Stimulated activated naive CD8-positive, alpha-beta T cell treated with anti-CD3 and anti-CD28 coated beads, Interleukin-15, Interleukin-2, amounts not matched to agents 100 ng/mL and 50 ng/mL, for 24 hours (primary cell): ENCODE results near the gene PHPT1.
"Not testable (repeated sequence)": the region's sequence is repeated elsewhere in the genome, so short reads cannot be mapped to it uniquely, and the experiment has no call there.

Source experiments
- H3K27ac Mint-ChIP-seq: one replicate; pipeline ENCODE4 v1.8.0; 2021; ENCODE audit warnings: mild to moderate bottlenecking, mixed read lengths
- H3K27me3 Mint-ChIP-seq: one replicate; pipeline ENCODE4 v1.8.0; 2021; ENCODE audit warnings: mixed read lengths
- H3K36me3 Mint-ChIP-seq: one replicate; pipeline ENCODE4 v1.8.0; 2021; ENCODE audit warnings: low read depth, mixed read lengths
- H3K4me1 Mint-ChIP-seq: one replicate; pipeline ENCODE4 v1.8.0; 2021; ENCODE audit warnings: low read depth, mixed read lengths
- H3K4me3 Mint-ChIP-seq: one replicate; pipeline ENCODE4 v1.8.0; 2021; ENCODE audit warnings: mild to moderate bottlenecking, mixed read lengths
- H3K9me3 Mint-ChIP-seq: one replicate; pipeline ENCODE4 v1.8.0; 2021; ENCODE audit warnings: mixed read lengths

Gene PHPT1

GRCh38 chr9:136857581-136858412 is 8.6 kb downstream of the PHPT1 start:
- H3K4me3 Mint-ChIP-seq = no peak overlapping the region
- no peaks in the 10 kb centered on the region for H3K4me1 Mint-ChIP-seq
- no peak overlapping the region for H3K27ac Mint-ChIP-seq
- H3K9me3 Mint-ChIP-seq = no peaks in the 10 kb centered on the region
- no peaks in the 10 kb centered on the region for H3K27me3 Mint-ChIP-seq
- H3K36me3 Mint-ChIP-seq = no peaks in the 10 kb centered on the region

- H3K9me3 Mint-ChIP-seq = no peaks in the 10 kb centered on the region
- no peak overlapping the region for H3K4me3 Mint-ChIP-seq
- H3K27ac Mint-ChIP-seq = no peak overlapping the region
- H3K4me1 Mint-ChIP-seq = no peaks in the 10 kb centered on the region
- peaks cover 3% of the 10 kb centered on the region for H3K36me3 Mint-ChIP-seq
- no peaks in the 10 kb centered on the region for H3K27me3 Mint-ChIP-seq
Measured at GRCh38 chr9:136858452-136858843, 9.2 kb downstream of the PHPT1 start.

- H3K27ac Mint-ChIP-seq = no peak overlapping the region
- H3K27me3 Mint-ChIP-seq = no peaks in the 10 kb centered on the region
- H3K4me3 Mint-ChIP-seq = no peak overlapping the region
- H3K36me3 Mint-ChIP-seq = peaks cover 10% of the 10 kb centered on the region
- no peaks in the 10 kb centered on the region for H3K9me3 Mint-ChIP-seq
- peaks cover 5% of the 10 kb centered on the region for H3K4me1 Mint-ChIP-seq
Measured at GRCh38 chr9:136858844-136859757, 9.9 kb downstream of the PHPT1 start.

DNA sequence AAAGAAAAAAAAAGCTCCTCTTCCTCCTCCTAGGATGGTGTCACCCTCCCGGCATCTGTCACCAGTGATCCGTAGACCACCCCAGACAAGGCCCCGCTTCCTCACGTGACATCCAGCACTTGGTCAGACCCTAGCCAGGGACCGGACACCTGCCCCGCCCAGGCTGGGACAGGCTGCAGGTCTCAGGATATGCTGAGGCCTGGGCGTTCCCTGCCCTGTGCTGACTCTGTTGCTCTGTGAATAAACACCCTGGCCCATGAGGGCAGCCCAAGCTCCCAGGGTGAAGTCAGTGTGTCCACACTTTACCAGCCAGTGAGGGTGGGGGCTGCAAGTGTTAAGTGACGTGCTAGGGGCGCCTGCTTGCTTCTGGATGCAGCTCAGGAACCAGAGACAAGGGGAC is 11.3 kb downstream of the PHPT1 start:
- H3K27ac Mint-ChIP-seq = no peak overlapping the region
- H3K27me3 Mint-ChIP-seq = no peaks in the 10 kb centered on the region
- H3K4me3 Mint-ChIP-seq = no peak overlapping the region
- no peaks in the 10 kb centered on the region for H3K9me3 Mint-ChIP-seq
- H3K4me1 Mint-ChIP-seq = peaks cover 16% of the 10 kb centered on the region
- H3K36me3 Mint-ChIP-seq = peaks cover 13% of the 10 kb centered on the region

DNA sequence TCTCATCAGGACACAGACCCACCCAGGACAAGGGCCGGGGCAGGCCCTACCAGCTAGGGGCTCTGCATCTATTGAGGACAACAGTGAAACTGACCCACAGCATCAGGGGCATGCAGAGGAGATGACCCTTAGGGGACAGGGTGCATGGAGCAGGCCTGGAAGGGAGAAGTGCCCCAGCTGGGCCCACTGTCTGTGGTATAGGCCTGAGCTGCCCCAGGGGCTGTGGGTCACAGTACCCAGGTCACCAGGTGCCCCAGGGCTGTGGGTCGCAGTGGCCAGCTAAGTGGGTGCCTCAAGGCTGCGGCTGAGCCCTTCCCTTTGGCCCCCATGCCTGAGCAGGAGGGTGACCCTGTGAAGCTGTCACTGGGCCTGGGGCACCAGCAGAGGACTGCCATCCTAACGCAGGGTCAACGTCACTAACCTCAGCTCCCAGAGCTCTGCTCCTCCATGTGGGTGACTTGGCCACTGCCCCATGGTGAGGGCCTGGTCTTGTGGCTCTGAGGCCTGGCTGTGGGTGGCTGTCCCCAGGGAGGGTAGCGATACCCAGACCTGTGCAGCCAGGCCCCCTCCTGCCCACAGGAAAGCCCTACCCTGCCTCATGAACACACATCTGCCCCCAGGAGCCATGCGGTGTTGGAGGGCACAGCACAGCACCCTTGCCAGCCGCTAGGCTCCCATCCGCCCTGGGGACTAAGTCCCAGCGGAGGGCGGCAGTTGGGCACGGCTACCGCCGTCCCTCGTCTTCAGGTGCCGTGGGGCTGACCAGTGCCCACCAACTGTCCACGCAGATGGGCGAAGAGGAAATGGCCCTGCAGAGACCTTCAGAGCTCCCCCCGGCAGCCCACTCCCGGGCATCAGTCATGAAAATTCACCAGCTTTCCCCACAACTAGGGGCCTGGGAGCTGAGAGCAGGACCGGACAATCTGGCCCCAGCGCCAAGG is 12.0 kb downstream of the PHPT1 start:
- Mint-ChIP-seq H3K9me3 (no peaks in the 10 kb centered on the region), H3K36me3 (peaks cover 13% of the 10 kb centered on the region), H3K27ac (no peak overlapping the region), H3K4me3 (no peak overlapping the region), H3K27me3 (no peaks in the 10 kb centered on the region), H3K4me1 (peaks cover 16% of the 10 kb centered on the region)

DNA sequence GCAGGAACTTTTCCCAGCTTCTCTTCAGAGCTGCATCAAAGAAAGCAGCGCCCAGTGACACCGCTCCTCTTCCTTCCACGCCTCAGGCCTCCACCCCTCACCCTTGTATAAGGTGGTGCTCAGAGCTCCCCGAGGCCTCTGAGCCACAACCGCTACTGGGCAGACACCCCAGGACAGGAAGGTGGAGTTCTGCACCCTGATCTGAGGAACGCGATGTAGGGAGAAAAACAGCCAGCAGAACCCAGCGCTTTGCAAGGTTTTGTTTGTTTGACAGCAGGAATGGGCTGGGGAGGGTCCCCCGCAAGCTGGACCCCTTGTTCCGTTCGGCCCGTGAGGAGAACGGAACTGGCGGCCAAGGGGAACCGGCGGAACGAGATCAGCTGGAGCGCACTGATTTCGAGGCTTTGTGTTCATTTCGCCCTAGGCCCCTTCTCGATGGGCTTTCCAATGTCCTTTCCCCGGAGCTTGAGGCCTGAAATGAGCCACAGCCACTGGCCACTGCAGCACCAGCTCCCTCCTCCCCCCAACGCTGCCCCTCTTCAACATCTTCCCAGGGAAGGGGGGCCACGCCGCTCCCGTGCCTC is 12.8 kb downstream of the PHPT1 start:
- no peaks in the 10 kb centered on the region for H3K27me3 Mint-ChIP-seq
- H3K9me3 Mint-ChIP-seq = no peaks in the 10 kb centered on the region
- H3K4me1 Mint-ChIP-seq = peaks cover 16% of the 10 kb centered on the region
- no peak overlapping the region for H3K27ac Mint-ChIP-seq
- peaks cover 13% of the 10 kb centered on the region for H3K36me3 Mint-ChIP-seq
- no peak overlapping the region for H3K4me3 Mint-ChIP-seq

DNA sequence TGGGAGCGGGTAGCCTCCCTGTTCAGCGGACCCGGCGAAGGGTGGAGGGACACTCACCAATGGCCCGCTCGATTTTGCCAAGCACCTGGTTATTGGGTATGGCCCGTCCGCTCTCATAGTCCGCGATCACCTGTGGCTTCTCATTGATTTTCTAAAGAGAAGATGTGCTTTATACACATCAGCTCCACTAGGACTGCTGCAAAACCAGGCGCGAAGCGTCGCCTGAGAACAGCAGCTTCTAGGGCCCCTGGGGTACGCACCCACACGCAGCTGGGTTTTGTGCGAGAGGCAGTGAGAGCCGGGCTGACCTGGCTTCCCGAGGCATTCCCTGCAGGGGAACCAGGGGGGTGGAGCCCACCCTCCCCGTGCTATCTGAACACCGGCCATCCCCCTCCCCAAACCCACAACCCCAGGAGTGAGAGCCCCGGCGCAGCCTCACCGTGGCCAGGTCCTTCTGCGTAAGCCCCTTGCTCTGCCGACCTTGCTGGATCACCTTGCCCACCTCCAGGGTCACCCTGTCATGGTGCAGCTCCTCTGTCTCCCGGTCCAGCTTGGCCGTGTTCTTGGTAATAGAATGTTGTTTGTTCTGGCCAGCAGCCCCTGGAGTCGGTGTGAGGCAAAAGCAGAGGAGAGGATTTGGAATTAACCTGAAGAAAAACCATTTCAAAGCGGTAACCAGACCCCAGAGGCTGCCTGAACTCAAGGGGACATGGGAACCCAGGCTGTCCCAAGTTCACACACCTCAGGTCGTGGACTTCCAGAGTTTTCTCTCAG is 13.8 kb downstream of the PHPT1 start:
- peaks cover 16% of the 10 kb centered on the region for H3K4me1 Mint-ChIP-seq
- peaks cover 13% of the 10 kb centered on the region for H3K36me3 Mint-ChIP-seq
- no peak overlapping the region for H3K4me3 Mint-ChIP-seq
- H3K9me3 Mint-ChIP-seq = no peaks in the 10 kb centered on the region
- no peaks in the 10 kb centered on the region for H3K27me3 Mint-ChIP-seq
- H3K27ac Mint-ChIP-seq = no peak overlapping the region

DNA sequence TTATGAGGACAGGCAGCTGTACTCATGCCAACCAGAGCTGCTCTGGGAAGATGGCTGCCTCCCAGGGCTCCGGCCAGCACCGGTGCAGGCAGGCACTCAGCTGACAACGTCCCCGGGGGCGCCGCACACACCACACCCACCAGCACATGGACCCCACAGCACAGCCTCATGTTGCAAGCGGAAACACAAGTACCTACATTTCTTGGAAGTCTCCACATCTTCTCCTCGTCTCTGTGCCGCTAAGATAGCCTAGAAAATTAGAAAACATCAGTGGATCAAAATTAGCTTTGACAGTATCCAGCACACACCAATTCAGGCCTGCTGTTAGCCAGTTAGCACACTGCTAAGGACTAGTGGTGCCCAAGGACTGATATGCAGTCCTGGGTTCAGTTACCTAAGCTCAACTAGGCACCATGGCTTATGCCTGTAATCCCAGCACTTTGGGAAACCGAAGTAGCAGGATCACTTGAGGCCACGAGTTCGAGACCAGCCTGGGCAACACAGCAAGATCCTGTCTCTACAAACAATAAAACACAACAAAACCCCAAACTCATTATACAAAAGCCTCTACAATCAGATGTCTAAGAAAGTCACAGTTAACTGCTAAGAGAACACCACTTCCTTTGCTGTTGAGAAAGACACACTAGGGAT is 14.5 kb downstream of the PHPT1 start:
- peak overlapping the region; percentile 74 for H3K27ac Mint-ChIP-seq
- no peak overlapping the region for H3K4me3 Mint-ChIP-seq
- H3K36me3 Mint-ChIP-seq = peaks cover 13% of the 10 kb centered on the region
- no peaks in the 10 kb centered on the region for H3K9me3 Mint-ChIP-seq
- no peaks in the 10 kb centered on the region for H3K27me3 Mint-ChIP-seq
- peaks cover 18% of the 10 kb centered on the region for H3K4me1 Mint-ChIP-seq

DNA sequence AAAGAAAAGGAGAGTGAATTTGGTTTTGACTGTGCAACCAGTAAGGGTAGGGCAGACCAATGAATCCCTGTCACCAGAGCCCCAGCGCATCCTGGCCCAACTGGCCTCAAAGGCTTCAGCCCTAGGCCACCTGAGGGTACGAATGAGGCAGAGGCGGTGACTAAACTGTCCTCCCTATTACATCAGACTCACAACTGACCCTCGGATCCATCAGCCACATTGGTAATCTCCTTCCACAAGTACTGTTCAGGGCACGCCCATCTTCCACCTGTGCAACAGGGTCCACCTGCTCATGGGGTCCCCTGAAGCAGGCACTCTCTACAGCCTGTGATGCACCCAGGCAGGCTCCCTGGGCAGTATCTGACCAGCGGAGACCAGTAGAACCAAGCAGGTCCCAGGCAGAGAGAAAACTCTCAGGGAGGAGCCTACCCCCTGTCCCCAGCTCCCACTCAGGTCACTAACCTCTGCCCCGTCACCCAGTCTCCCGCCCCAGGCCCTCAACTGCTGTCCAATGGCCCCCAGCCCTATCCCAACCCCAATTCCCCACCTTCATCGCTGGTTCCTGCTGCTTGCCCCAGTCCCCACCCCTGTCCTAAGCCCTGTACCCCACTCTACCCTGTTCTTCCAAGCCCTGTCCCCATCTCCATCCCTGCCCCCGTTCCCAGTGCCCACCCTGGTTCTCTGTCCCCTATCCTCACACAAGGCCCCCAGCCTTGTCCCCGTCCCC is 16.0 kb downstream of the PHPT1 start:
- peak overlapping the region; percentile 84 for H3K4me3 Mint-ChIP-seq
- H3K4me1 Mint-ChIP-seq = peaks cover 18% of the 10 kb centered on the region
- no peaks in the 10 kb centered on the region for H3K9me3 Mint-ChIP-seq
- peak overlapping the region; percentile 77 for H3K27ac Mint-ChIP-seq
- no peaks in the 10 kb centered on the region for H3K27me3 Mint-ChIP-seq
- peaks cover 13% of the 10 kb centered on the region for H3K36me3 Mint-ChIP-seq

- Mint-ChIP-seq H3K36me3 (peaks cover 13% of the 10 kb centered on the region), H3K4me1 (peaks cover 18% of the 10 kb centered on the region), H3K27ac (peak overlapping the region; percentile 77), H3K9me3 (no peaks in the 10 kb centered on the region), H3K4me3 (peak overlapping the region; percentile 84), H3K27me3 (no peaks in the 10 kb centered on the region)
Measured at GRCh38 chr9:136865768-136866103, 16.5 kb downstream of the PHPT1 start.

GRCh38 chr9:136866898-136867421 is 17.8 kb downstream of the PHPT1 start:
- not testable (repeated sequence) for H3K9me3 Mint-ChIP-seq, H3K27me3 Mint-ChIP-seq, H3K27ac Mint-ChIP-seq
- Mint-ChIP-seq H3K4me1 (peaks cover 18% of the 10 kb centered on the region), H3K36me3 (peaks cover 13% of the 10 kb centered on the region), H3K4me3 (peak overlapping the region; percentile 74)

- Mint-ChIP-seq H3K27me3 (no peaks in the 10 kb centered on the region), H3K4me3 (peak overlapping the region; percentile 74), H3K27ac (no peak overlapping the region), H3K36me3 (peaks cover 13% of the 10 kb centered on the region), H3K9me3 (no peaks in the 10 kb centered on the region), H3K4me1 (peaks cover 18% of the 10 kb centered on the region)
Measured at GRCh38 chr9:136867480-136867879, 18.3 kb downstream of the PHPT1 start.

DNA sequence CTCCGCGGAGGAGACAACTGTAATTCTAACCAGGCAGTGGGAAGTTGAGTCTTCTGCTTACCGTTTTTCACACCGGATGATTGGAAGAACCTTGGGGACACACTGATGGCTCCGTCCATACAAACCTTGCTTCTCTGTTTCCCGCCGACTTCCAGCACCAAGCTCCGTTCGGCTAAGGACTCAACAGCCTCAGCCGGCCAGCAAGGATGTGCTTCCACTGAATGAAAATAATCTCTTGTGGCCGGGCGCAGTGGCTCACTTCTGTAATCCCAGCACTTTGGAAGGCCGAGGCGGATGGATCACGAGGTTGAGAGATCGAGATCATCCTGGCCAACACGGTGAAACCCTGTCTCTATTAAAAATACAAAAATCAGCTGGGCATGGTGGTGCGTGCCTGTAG is 18.7 kb downstream of the PHPT1 start:
- Mint-ChIP-seq H3K4me3 (peak overlapping the region; percentile 74), H3K9me3 (no peaks in the 10 kb centered on the region), H3K27me3 (no peaks in the 10 kb centered on the region), H3K4me1 (peaks cover 18% of the 10 kb centered on the region), H3K36me3 (peaks cover 13% of the 10 kb centered on the region), H3K27ac (no peak overlapping the region)
